ENCODE data around the gene ZBTB7C. TPM values are rescaled to one million over a fixed set of nuclear protein-coding genes. Genes with fewer than 3 reads are reported as not detected.

ZBTB7C gene
- polyA plus RNA-seq, 4 donors = 13.1 to 41.1 (median 17.4) TPM

- no peak for DNase-seq (ENCODE audit: low read depth in 4 of 4, low spot score in 3 of 4)
These were observed 390.3 kb downstream of the ZBTB7C start for GRCh38 chr18:48018851-48019250.

GRCh38 chr18:48017635-48018034 is 391.5 kb downstream of the ZBTB7C start:
- no peak for DNase-seq (ENCODE audit: low read depth in 4 of 4, low spot score in 3 of 4)

- no peak for DNase-seq (ENCODE audit: low read depth in 4 of 4, low spot score in 3 of 4)
These were observed 396.0 kb downstream of the ZBTB7C start for GRCh38 chr18:48013162-48013561.

- no peak for DNase-seq (ENCODE audit: low read depth in 4 of 4, low spot score in 3 of 4)
These were observed 397.2 kb downstream of the ZBTB7C start for GRCh38 chr18:48011926-48012465.

- no peak for DNase-seq (ENCODE audit: low read depth in 4 of 4, low spot score in 3 of 4)
These were observed 398.9 kb downstream of the ZBTB7C start for GRCh38 chr18:48010264-48010663.

- no peak for DNase-seq (ENCODE audit: low read depth in 4 of 4, low spot score in 3 of 4)
These were observed 400.0 kb downstream of the ZBTB7C start for GRCh38 chr18:48009116-48009745.

- peak in 1 of 4 donors; percentile 55 for DNase-seq (ENCODE audit: low read depth in 4 of 4, low spot score in 3 of 4)
These were observed 401.1 kb downstream of the ZBTB7C start for GRCh38 chr18:48007955-48008701.

- no peak for DNase-seq (ENCODE audit: low read depth in 4 of 4, low spot score in 3 of 4)
These were observed 401.8 kb downstream of the ZBTB7C start for GRCh38 chr18:48007381-48007780.

- no peak for DNase-seq (ENCODE audit: low read depth in 4 of 4, low spot score in 3 of 4)
These were observed 402.6 kb downstream of the ZBTB7C start for GRCh38 chr18:48006415-48007175.

GRCh38 chr18:48004577-48004976 is 404.6 kb downstream of the ZBTB7C start:
- DNase-seq (ENCODE audit: low read depth in 4 of 4, low spot score in 3 of 4) = no peak

GRCh38 chr18:48003426-48004349 is 405.5 kb downstream of the ZBTB7C start:
- no peak for DNase-seq (ENCODE audit: low read depth in 4 of 4, low spot score in 3 of 4)

- no peak for DNase-seq (ENCODE audit: low read depth in 4 of 4, low spot score in 3 of 4)
These were observed 406.2 kb downstream of the ZBTB7C start for GRCh38 chr18:48002933-48003365.

GRCh38 chr18:48000701-48001100 is 408.5 kb downstream of the ZBTB7C start:
- DNase-seq (ENCODE audit: low read depth in 4 of 4, low spot score in 3 of 4) = no peak

- no peak for DNase-seq (ENCODE audit: low read depth in 4 of 4, low spot score in 3 of 4)
These were observed 409.4 kb downstream of the ZBTB7C start for GRCh38 chr18:47999801-48000248.

GRCh38 chr18:47997338-47997780 is 411.8 kb downstream of the ZBTB7C start:
- no peak for DNase-seq (ENCODE audit: low read depth in 4 of 4, low spot score in 3 of 4)

- DNase-seq (ENCODE audit: low read depth in 4 of 4, low spot score in 3 of 4) = no peak
These were observed 413.1 kb downstream of the ZBTB7C start for GRCh38 chr18:47996091-47996541.

GRCh38 chr18:47995654-47996053 is 413.5 kb downstream of the ZBTB7C start:
- DNase-seq (ENCODE audit: low read depth in 4 of 4, low spot score in 3 of 4) = no peak

GRCh38 chr18:47993409-47993808 is 415.8 kb downstream of the ZBTB7C start:
- DNase-seq (ENCODE audit: low read depth in 4 of 4, low spot score in 3 of 4) = no peak

- DNase-seq (ENCODE audit: low read depth in 4 of 4, low spot score in 3 of 4) = no peak
These were observed 416.2 kb downstream of the ZBTB7C start for GRCh38 chr18:47992976-47993375.

- DNase-seq (ENCODE audit: low read depth in 4 of 4, low spot score in 3 of 4) = no peak
These were observed 416.9 kb downstream of the ZBTB7C start for GRCh38 chr18:47992266-47992665.
